ENCODE measurements around the gene MOB4.
A peak's percentile ranks its signal among the peaks of the same experiment; 100 is the strongest.

MOB4 gene

DNA sequence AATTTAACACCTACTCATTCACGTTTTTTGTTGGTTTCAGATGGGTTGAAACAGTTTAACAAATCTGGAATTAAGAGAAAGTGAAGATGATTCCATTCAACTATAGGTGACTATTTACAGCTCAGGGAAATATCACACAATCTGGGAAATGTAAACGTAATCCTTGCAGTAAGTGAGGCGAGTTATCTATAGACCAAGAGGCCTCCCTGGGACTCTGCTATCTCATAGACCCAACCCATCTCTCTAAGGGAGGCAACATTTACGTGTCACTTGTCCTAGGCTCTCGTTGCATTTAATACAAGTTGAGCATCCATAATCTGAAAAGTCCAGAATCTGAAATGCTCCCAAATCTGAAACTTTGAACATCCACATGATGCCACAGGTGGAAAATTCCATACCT is 2.0 kb upstream of the MOB4 start:
- DNase-seq = no peak
- H2AFZ ChIP-seq (ENCODE audit: low read length) = no peak overlapping the region
- H3K4me2 ChIP-seq (ENCODE audit: low read depth, low read length) = peak overlapping the region; percentile 69; the same call in 1 of the 2 replicates

DNA sequence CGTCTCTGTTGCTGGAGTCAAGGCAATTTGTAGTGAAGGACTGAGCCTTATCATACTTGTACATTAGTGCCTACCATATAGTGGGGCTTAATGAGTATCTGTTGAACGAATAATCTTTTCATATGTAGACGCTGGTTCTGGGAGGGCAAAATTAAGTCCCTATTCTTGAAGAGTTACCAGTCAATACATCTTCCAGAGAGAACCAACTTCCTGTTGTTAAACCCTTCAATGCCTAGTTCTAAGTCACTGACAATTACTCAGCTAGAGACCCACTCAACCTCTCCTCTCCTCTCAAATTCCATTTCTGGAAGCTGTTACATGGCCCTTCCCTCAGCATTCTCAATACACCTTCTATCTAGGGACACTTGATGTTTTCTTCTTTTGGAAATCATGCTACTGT is 1.1 kb upstream of the MOB4 start:
- Histone ChIP-seq H3K4me2 (ENCODE audit: low read depth, low read length) (peak overlapping the region; percentile 69), H3K9ac (ENCODE audit: low read length) (peak overlapping the region; percentile 86), H3K79me2 (ENCODE audit: low read length) (peaks cover 45% of the 10 kb centered on the region), H3K27ac (ENCODE audit: low read length) (peak overlapping the region; percentile 93), H3K4me3 (ENCODE audit: low read length) (peak overlapping the region; percentile 69), H3K9me2 (replicated peaks; ENCODE audit: insufficient read depth, low read length) (no peaks in the 10 kb centered on the region), H3K36me3 (replicated peaks; ENCODE audit: insufficient read depth, low read length) (no peaks in the 10 kb centered on the region), H3K9me3 (replicated peaks; ENCODE audit: insufficient read depth, low read length) (no peaks in the 10 kb centered on the region), H2AFZ (ENCODE audit: low read length) (peak overlapping the region; percentile 34), H3F3A (ENCODE audit: insufficient read depth, low read length) (peaks cover 22% of the 10 kb centered on the region), H4K20me1 (ENCODE audit: insufficient read depth, low read length) (no peaks in the 10 kb centered on the region), H3K27me3 (replicated peaks; ENCODE audit: insufficient read depth, low read length) (no peaks in the 10 kb centered on the region), H3K4me1 (ENCODE audit: low read length) (peaks cover 22% of the 10 kb centered on the region)
- TF ChIP-seq, protein P1, sequence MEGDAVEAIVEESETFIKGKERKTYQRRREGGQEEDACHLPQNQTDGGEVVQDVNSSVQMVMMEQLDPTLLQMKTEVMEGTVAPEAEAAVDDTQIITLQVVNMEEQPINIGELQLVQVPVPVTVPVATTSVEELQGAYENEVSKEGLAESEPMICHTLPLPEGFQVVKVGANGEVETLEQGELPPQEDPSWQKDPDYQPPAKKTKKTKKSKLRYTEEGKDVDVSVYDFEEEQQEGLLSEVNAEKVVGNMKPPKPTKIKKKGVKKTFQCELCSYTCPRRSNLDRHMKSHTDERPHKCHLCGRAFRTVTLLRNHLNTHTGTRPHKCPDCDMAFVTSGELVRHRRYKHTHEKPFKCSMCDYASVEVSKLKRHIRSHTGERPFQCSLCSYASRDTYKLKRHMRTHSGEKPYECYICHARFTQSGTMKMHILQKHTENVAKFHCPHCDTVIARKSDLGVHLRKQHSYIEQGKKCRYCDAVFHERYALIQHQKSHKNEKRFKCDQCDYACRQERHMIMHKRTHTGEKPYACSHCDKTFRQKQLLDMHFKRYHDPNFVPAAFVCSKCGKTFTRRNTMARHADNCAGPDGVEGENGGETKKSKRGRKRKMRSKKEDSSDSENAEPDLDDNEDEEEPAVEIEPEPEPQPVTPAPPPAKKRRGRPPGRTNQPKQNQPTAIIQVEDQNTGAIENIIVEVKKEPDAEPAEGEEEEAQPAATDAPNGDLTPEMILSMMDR (IDR thresholded peaks at IDR 0.05; ENCODE audit: low read length) = no peak
- TF ChIP-seq EZH2 (optimal IDR thresholded peaks at IDR 0.05; ENCODE audit: low read depth, low read length) = no peak
- DNase-seq = no peak

More for the DNA sequence above, 2.0 kb upstream of the MOB4 start:
- Histone ChIP-seq H3K79me2 (ENCODE audit: low read length) (peaks cover 37% of the 10 kb centered on the region), H3K9me3 (replicated peaks; ENCODE audit: insufficient read depth, low read length) (no peaks in the 10 kb centered on the region), H3K27ac (ENCODE audit: low read length) (peak overlapping the region; percentile 93; the same call in 1 of the 2 replicates), H3K9ac (ENCODE audit: low read length) (no peak overlapping the region), H3K36me3 (replicated peaks; ENCODE audit: insufficient read depth, low read length) (no peaks in the 10 kb centered on the region), H4K20me1 (ENCODE audit: insufficient read depth, low read length) (no peaks in the 10 kb centered on the region), H3K9me2 (replicated peaks; ENCODE audit: insufficient read depth, low read length) (no peaks in the 10 kb centered on the region), H3K27me3 (replicated peaks; ENCODE audit: insufficient read depth, low read length) (no peaks in the 10 kb centered on the region), H3K4me3 (ENCODE audit: low read length) (no peak overlapping the region), H3K4me1 (ENCODE audit: low read length) (peaks cover 22% of the 10 kb centered on the region), H3F3A (ENCODE audit: insufficient read depth, low read length) (peaks cover 22% of the 10 kb centered on the region)
- TF ChIP-seq, protein P1 (IDR thresholded peaks at IDR 0.05; ENCODE audit: low read length) = no peak
- TF ChIP-seq EZH2 (optimal IDR thresholded peaks at IDR 0.05; ENCODE audit: low read depth, low read length) (no peak), EZH2phosphoT487 (IDR thresholded peaks at IDR 0.05; ENCODE audit: low read length) (no peak)

DNA sequence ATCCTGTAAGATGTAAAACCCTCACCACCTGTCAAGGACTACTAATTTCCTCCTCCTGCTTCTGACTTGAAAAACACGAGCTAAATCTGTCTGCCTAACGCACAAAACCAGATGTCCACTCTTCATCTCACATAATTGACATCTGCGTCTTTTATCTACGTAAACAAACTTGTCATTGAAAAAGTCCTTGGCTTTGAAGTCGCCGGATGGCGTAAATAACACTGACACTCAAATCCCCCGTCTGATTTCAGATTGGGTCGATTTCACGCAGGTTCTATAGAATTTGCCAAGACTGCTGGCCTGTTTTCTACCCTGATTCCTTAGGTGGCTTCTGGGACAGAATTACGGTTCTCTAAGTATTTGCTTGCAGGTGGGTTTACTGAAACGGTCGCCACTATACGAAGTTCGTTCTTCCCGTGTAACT is 539 bp upstream of the MOB4 start:
- H3K9me2 ChIP-seq (replicated peaks; ENCODE audit: insufficient read depth, low read length) = no peaks in the 10 kb centered on the region
- peak overlapping the region; percentile 34 for H2AFZ ChIP-seq (ENCODE audit: low read length)
- H4K20me1 ChIP-seq (ENCODE audit: insufficient read depth, low read length) = no peaks in the 10 kb centered on the region
- H3K79me2 ChIP-seq (ENCODE audit: low read length) = peaks cover 51% of the 10 kb centered on the region
- DNase-seq = peak; percentile 78
- peak overlapping the region; percentile 69 for H3K4me2 ChIP-seq (ENCODE audit: low read depth, low read length)
- no peaks in the 10 kb centered on the region for H3K27me3 ChIP-seq (replicated peaks; ENCODE audit: insufficient read depth, low read length)
- H3K9ac ChIP-seq (ENCODE audit: low read length) = peak overlapping the region; percentile 86
- no peaks in the 10 kb centered on the region for H3K9me3 ChIP-seq (replicated peaks; ENCODE audit: insufficient read depth, low read length)
- peaks cover 22% of the 10 kb centered on the region for H3F3A ChIP-seq (ENCODE audit: insufficient read depth, low read length)
- TF ChIP-seq EZH2phosphoT487 (IDR thresholded peaks at IDR 0.05; ENCODE audit: low read length) (no peak), EZH2 (optimal IDR thresholded peaks at IDR 0.05; ENCODE audit: low read depth, low read length) (no peak)
- TF ChIP-seq, protein P1 (IDR thresholded peaks at IDR 0.05; ENCODE audit: low read length) = no peak
- peak overlapping the region; percentile 93 for H3K27ac ChIP-seq (ENCODE audit: low read length)
- H3K4me3 ChIP-seq (ENCODE audit: low read length) = peak overlapping the region; percentile 69
- H3K36me3 ChIP-seq (replicated peaks; ENCODE audit: insufficient read depth, low read length) = no peaks in the 10 kb centered on the region; the same call in 1 of the 2 replicates
- H3K4me1 ChIP-seq (ENCODE audit: low read length) = peaks cover 22% of the 10 kb centered on the region

Data from MM.1S (cell line).